Measurements from ENCODE around the gene TMEM45B. TPM values are rescaled to one million over a fixed set of nuclear protein-coding genes. Genes with fewer than 3 reads are reported as not detected.
"Not testable (repeated sequence)": the region's sequence is repeated elsewhere in the genome, so short reads cannot be mapped to it uniquely, and the experiment has no call there.

Gene TMEM45B
- total RNA-seq, 6 experiments from 2014 or later = 10.0 to 126 (median 18.6) TPM

GRCh38 chr11:129817534-129818051, 1.9 kb downstream of the TMEM45B start:
- TF ChIP-seq CTCF (IDR thresholded peaks at IDR 0.05) = no peak
- Histone ChIP-seq H3K4me3 (peak overlapping the region in 1 of 3 donors; percentile 60), H3K27ac (peak overlapping the region in 1 of 3 donors; percentile 77), H3K27me3 (no peaks in the 10 kb centered on the region), H3K4me1 (peaks cover 0 to 6% (median 0%) of the 10 kb centered on the region in 4 donors), H3K9me3 (no peaks in the 10 kb centered on the region), H3K36me3 (no peaks in the 10 kb centered on the region)
- ATAC-seq = peak; percentile 44 to 69 (median 59)
- WGBS (ENCODE audit: insufficient coverage, low coverage, low lambda C conversion rate, missing lambda C conversion rate) = 18% methylated on average over 1 of the region's 1 CpG
- intact Hi-C loops (cut with DNase I) = no loop called here
- no peak for DNase-seq

GRCh38 chr11:129818236-129818635, 2.6 kb downstream of the TMEM45B start:
- H3K27me3 ChIP-seq; H3K9me3 ChIP-seq; ATAC-seq; DNase-seq; H3K4me1 ChIP-seq; H3K27ac ChIP-seq; intact Hi-C loops (cut with DNase I); H3K36me3 ChIP-seq: not testable (repeated sequence)
- WGBS (ENCODE audit: insufficient coverage, low coverage, low lambda C conversion rate, missing lambda C conversion rate) = 76% methylated on average over 3 of the region's 3 CpGs
- H3K4me3 ChIP-seq = peak overlapping the region in 1 of 3 donors; percentile 19

DNA sequence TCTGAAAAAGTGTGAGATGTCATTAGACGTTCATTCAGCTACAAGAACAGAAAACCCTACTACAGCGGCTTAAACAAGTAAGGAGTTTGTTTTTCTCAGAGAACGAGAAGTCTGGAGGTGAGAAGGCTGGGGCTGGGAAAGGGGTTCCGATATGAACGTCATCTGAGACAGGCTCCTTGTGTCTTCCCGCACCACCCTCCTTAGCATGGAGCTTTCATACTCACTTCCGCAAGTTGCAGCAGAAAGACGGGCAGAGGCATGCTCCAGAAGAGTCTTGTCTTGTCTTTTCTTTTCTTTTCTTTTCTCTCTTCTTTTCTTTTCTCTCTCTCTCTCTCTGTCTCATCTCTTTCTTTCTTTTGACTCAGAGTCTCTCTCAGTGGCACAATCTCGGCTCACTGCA, 3.6 kb downstream of the TMEM45B start:
- no peak for DNase-seq
- no peak overlapping the region for H3K27ac ChIP-seq

DNA sequence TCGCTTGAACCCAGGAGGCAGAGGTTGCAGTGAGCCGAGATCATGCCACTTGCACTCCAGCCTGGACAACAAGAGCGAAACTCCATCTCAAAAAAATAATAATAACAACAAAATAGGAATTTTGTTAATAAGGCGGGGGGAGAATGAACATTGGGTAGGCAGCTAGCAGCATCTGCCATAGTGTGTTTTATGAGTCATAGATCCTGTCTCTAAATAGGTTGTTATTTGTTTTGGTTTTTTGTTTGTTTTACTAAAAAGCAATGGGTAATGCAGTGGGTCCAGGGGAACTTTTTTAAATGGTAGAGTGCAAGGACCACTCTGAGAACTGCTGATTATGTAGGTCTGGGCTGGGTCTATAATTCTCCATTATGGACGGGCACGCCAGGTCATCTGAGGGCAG, 4.6 kb downstream of the TMEM45B start:
- H3K9me3 ChIP-seq; H3K4me1 ChIP-seq; H3K4me3 ChIP-seq; H3K36me3 ChIP-seq; ATAC-seq; H3K27ac ChIP-seq; H3K27me3 ChIP-seq; DNase-seq; intact Hi-C loops (cut with DNase I): not testable (repeated sequence)
- WGBS (ENCODE audit: insufficient coverage, low coverage, low lambda C conversion rate, missing lambda C conversion rate) = 95% methylated on average over 6 of the region's 6 CpGs

More for the DNA sequence above, 3.6 kb downstream of the TMEM45B start:
- Histone ChIP-seq H3K36me3 (no peaks in the 10 kb centered on the region), H3K4me1 (peaks cover 0 to 6% (median 0%) of the 10 kb centered on the region in 4 donors), H3K4me3 (no peak overlapping the region), H3K27me3 (no peaks in the 10 kb centered on the region), H3K9me3 (no peaks in the 10 kb centered on the region)
- intact Hi-C loops (cut with DNase I) = no loop called here
- 85% methylated on average over 8 of the region's 9 CpGs for WGBS (ENCODE audit: insufficient coverage, low coverage, low lambda C conversion rate, missing lambda C conversion rate)
- no peak for ATAC-seq
- TF ChIP-seq POLR2A (IDR thresholded peaks at IDR 0.05) = no peak
- no peak for TF ChIP-seq CTCF (IDR thresholded peaks at IDR 0.05)

GRCh38 chr11:129823281-129823680, 7.6 kb downstream of the TMEM45B start:
- H3K36me3 ChIP-seq; intact Hi-C loops (cut with DNase I); ATAC-seq; H3K27ac ChIP-seq; H3K4me3 ChIP-seq; H3K27me3 ChIP-seq; H3K4me1 ChIP-seq; DNase-seq; H3K9me3 ChIP-seq: not testable (repeated sequence)
- 78% methylated on average over 4 of the region's 4 CpGs for WGBS (ENCODE audit: insufficient coverage, low coverage, low lambda C conversion rate, missing lambda C conversion rate)

DNA sequence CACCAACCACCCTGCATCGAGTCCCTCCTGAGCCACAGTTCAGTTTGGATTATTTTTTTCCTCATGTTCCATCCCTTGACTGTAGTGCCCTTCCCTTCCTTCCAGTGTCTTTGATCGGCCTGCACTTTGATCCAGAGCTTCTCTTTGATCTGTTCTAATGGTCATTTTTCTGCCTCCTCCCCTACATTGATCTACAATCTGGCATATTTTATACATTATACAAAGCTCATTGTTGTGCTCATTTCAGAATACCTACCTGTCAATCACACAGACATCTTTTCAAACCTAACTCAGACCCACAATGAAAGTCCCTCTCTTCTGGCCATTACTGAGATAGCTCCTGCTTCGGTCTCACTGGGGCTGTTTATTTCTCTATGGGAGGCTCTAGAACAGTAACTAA, 8.2 kb downstream of the TMEM45B start:
- H3K27ac ChIP-seq; H3K4me1 ChIP-seq; H3K36me3 ChIP-seq; ATAC-seq; H3K27me3 ChIP-seq; H3K4me3 ChIP-seq; DNase-seq; intact Hi-C loops (cut with DNase I); H3K9me3 ChIP-seq: not testable (repeated sequence)
- 67% methylated on average over 3 of the region's 3 CpGs for WGBS (ENCODE audit: insufficient coverage, low coverage, low lambda C conversion rate, missing lambda C conversion rate)

GRCh38 chr11:129825380-129825779, 9.7 kb downstream of the TMEM45B start:
- intact Hi-C loops (cut with DNase I) = no loop called here
- DNase-seq (no peak), ATAC-seq (peak; percentile 12 to 59 (median 40))
- Histone ChIP-seq H3K4me3 (no peak overlapping the region), H3K36me3 (no peaks in the 10 kb centered on the region), H3K9me3 (no peaks in the 10 kb centered on the region), H3K4me1 (peaks cover 0 to 9% (median 2%) of the 10 kb centered on the region in 4 donors), H3K27me3 (no peaks in the 10 kb centered on the region), H3K27ac (no peak overlapping the region)
- 75% methylated on average over 3 of the region's 4 CpGs for WGBS (ENCODE audit: insufficient coverage, low coverage, low lambda C conversion rate, missing lambda C conversion rate)
- no peak for TF ChIP-seq CTCF (IDR thresholded peaks at IDR 0.05)
- no peak for TF ChIP-seq POLR2A (IDR thresholded peaks at IDR 0.05)
